ENCODE data around the gene GDF3. TPM values are rescaled to one million over a fixed set of nuclear protein-coding genes. Genes with fewer than 3 reads are reported as not detected.

Gene GDF3
- total RNA-seq, 4 donors from 2014 or later, result not detected

DNA sequence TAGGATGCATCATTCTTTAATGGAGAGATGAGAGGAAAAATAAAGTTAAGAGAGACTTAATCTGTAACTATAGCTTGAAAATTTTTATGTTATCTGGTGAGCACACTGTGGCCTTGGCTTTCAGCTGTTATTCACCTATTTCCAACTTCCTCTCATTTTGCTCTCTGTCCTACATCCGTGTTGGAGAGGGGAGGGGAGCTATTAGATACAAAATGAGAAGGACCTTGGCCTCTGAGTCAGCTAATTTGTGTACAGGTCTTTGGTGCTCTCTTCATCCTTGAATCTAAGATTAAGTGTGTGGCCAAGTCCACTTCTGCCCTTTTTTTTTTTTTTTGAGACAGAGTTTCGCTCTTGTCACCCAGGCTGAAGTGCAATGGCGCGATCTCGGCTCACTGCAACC lies 29.0 kb downstream of the GDF3 start:
- Histone ChIP-seq H3K36me3 (no peaks in the 10 kb centered on the region), H3K27ac (no peak overlapping the region)
- 87% methylated on average over 5 of the region's 5 CpGs for WGBS

DNA sequence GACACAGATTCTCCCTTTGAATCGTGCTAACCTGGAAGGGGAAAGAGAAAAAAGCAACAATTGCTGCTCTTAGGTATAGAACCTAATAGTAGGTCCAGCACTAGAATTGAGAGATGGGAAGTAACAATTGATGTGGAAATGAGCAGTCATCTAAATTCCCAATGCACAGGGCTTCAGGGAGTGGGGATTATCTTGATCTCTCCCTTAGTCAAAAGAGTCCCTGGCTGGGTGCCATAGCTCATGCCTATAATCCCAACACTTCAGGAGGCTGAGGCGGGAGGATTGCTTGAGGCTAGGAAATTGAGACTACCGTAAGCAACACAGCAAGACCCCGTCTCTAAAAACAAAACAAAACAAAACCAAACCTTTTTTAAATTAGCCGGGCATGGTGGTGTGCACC lies 33.8 kb downstream of the GDF3 start:
- TF ChIP-seq POLR2A (IDR thresholded peaks at IDR 0.05) (no peak), EP300 (IDR thresholded peaks at IDR 0.05) (no peak), POLR2AphosphoS5 (IDR thresholded peaks at IDR 0.05) (no peak)
- TF ChIP-seq, protein P1, sequence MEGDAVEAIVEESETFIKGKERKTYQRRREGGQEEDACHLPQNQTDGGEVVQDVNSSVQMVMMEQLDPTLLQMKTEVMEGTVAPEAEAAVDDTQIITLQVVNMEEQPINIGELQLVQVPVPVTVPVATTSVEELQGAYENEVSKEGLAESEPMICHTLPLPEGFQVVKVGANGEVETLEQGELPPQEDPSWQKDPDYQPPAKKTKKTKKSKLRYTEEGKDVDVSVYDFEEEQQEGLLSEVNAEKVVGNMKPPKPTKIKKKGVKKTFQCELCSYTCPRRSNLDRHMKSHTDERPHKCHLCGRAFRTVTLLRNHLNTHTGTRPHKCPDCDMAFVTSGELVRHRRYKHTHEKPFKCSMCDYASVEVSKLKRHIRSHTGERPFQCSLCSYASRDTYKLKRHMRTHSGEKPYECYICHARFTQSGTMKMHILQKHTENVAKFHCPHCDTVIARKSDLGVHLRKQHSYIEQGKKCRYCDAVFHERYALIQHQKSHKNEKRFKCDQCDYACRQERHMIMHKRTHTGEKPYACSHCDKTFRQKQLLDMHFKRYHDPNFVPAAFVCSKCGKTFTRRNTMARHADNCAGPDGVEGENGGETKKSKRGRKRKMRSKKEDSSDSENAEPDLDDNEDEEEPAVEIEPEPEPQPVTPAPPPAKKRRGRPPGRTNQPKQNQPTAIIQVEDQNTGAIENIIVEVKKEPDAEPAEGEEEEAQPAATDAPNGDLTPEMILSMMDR (IDR thresholded peaks at IDR 0.05), result no peak
- Histone ChIP-seq H3K27me3 (no peaks in the 10 kb centered on the region), H3K4me1 (no peaks in the 10 kb centered on the region), H3K27ac (no peak overlapping the region), H3K36me3 (no peaks in the 10 kb centered on the region), H3K9me3 (no peaks in the 10 kb centered on the region), H3K4me3 (no peak overlapping the region)
- no peak for DNase-seq (ENCODE audit: low spot score in 2 of 2)
- 77% methylated on average over 5 of the region's 5 CpGs for WGBS

More for the DNA sequence above, 29.0 kb downstream of the GDF3 start:
- no peak for TF ChIP-seq POLR2AphosphoS5 (IDR thresholded peaks at IDR 0.05)
- TF ChIP-seq, protein P1 (IDR thresholded peaks at IDR 0.05), result no peak
- no peak for TF ChIP-seq EP300 (IDR thresholded peaks at IDR 0.05)
- TF ChIP-seq POLR2A (IDR thresholded peaks at IDR 0.05), result no peak
- DNase-seq (ENCODE audit: low spot score in 2 of 2), result no peak
- no peaks in the 10 kb centered on the region for H3K4me1 ChIP-seq
- no peaks in the 10 kb centered on the region for H3K27me3 ChIP-seq
- H3K9me3 ChIP-seq, result no peaks in the 10 kb centered on the region
- no peak overlapping the region for H3K4me3 ChIP-seq

DNA sequence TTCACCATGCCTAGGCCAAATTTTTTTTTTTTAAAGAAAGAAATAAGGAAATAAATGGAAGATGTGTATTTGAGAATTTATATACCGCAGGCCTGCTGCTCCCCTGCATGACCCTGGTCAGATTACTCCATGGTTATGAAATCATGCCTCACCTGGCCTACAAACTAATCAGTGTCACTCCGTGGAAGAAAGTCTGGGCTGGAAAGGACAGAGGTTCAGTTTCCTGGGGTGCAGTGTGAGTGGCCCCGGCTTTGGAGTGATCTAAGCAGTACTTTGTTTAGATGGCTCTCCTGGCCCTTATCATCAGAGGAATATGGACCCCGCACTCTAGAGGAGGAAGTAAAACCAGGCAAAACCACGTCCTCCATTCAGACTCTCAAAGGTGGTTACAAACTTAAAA lies 39.5 kb downstream of the GDF3 start:
- Histone ChIP-seq H3K27ac (no peak overlapping the region), H3K4me3 (no peak overlapping the region), H3K27me3 (peaks cover 4% of the 10 kb centered on the region), H3K36me3 (no peaks in the 10 kb centered on the region), H3K9me3 (no peaks in the 10 kb centered on the region), H3K4me1 (no peaks in the 10 kb centered on the region)
- DNase-seq (ENCODE audit: low spot score in 2 of 2), result no peak
- TF ChIP-seq POLR2AphosphoS5 (IDR thresholded peaks at IDR 0.05), result no peak
- TF ChIP-seq POLR2A (IDR thresholded peaks at IDR 0.05), result no peak
- 68% methylated on average over 5 of the region's 5 CpGs for WGBS

DNA sequence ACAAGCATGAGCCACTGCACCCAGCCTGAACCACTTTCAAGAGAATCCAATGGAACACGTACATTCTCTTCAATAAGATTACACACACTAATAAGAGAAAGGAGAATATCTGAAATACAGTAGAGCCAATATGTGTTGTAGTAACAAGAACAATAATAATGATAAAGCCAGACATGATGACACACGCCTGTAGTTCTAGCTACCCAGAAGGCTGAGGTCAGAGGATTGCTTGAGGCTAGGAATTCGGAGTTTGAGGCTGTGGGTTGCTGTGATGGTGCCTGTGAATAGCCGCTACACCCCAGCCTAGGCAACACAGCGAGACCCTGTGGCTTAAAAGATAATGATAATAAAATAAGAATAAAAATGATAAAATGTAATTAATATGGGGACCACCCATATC lies 45.5 kb downstream of the GDF3 start:
- no peak overlapping the region for H3K4me3 ChIP-seq
- no peak for DNase-seq (ENCODE audit: low spot score in 2 of 2)
- peaks cover 4% of the 10 kb centered on the region for H3K4me1 ChIP-seq
- TF ChIP-seq, protein P1 (IDR thresholded peaks at IDR 0.05), result no peak
- TF ChIP-seq EP300 (IDR thresholded peaks at IDR 0.05) (no peak), POLR2A (IDR thresholded peaks at IDR 0.05) (no peak), POLR2AphosphoS5 (IDR thresholded peaks at IDR 0.05) (no peak)
- no peaks in the 10 kb centered on the region for H3K9me3 ChIP-seq
- H3K27ac ChIP-seq, result no peak overlapping the region
- no peaks in the 10 kb centered on the region for H3K36me3 ChIP-seq
- 73% methylated on average over 5 of the region's 5 CpGs for WGBS
- peaks cover 3% of the 10 kb centered on the region for H3K27me3 ChIP-seq

DNA sequence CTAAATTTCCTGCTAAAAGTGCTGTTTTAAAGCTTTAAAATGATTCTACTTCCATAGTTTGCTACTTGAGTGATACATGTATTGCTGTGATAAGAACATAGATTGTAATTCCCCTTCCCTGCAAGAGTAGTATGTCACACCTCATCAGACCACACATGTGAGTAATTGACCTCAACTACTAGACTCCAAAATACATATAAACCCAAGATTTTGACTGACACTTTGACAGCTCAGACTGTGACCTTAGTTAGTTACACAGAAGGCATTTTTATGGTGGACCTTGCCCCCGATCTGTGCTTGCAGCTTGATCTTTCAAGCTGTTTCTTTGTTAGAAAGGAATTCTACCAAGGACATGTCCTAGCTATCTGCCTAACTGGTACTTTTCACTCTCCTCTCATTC lies 48.5 kb downstream of the GDF3 start:
- Histone ChIP-seq H3K4me3 (no peak overlapping the region), H3K36me3 (no peaks in the 10 kb centered on the region), H3K27me3 (peaks cover 3% of the 10 kb centered on the region), H3K4me1 (peaks cover 4% of the 10 kb centered on the region), H3K9me3 (no peaks in the 10 kb centered on the region), H3K27ac (no peak overlapping the region)
- WGBS, result 30% methylated on average over 1 of the region's 1 CpG
- DNase-seq (ENCODE audit: low spot score in 2 of 2), result no peak
- TF ChIP-seq, protein P1 (IDR thresholded peaks at IDR 0.05), result no peak
- TF ChIP-seq POLR2AphosphoS5 (IDR thresholded peaks at IDR 0.05) (no peak), EP300 (IDR thresholded peaks at IDR 0.05) (no peak), POLR2A (IDR thresholded peaks at IDR 0.05) (no peak)

DNA sequence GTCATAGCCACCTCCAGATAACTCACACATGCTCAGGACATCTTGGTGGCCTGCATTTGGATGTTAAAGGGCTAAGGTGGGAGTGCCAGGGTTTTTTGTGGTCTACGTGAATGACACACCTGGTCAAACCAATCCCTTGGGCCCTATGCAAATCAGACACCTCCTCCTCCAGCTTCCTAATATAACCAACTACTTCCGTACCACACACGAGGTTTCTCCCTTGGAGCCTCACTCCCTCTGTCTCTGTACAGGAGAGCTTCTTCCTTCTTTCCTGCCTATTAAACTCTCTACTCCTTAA lies 49.4 kb downstream of the GDF3 start:
- Histone ChIP-seq H3K9me3 (no peaks in the 10 kb centered on the region), H3K4me1 (peaks cover 4% of the 10 kb centered on the region), H3K27ac (no peak overlapping the region), H3K27me3 (peaks cover 3% of the 10 kb centered on the region), H3K4me3 (no peak overlapping the region), H3K36me3 (no peaks in the 10 kb centered on the region)
- TF ChIP-seq, protein P1 (IDR thresholded peaks at IDR 0.05), result no peak
- TF ChIP-seq EP300 (IDR thresholded peaks at IDR 0.05) (no peak), POLR2AphosphoS5 (IDR thresholded peaks at IDR 0.05) (no peak), POLR2A (IDR thresholded peaks at IDR 0.05) (no peak)
- 75% methylated on average over 3 of the region's 3 CpGs for WGBS
- DNase-seq (ENCODE audit: low spot score in 2 of 2), result no peak
